NCI-H187 (cell line): Measurements from ENCODE around the gene HES1.
"Not testable (repeated sequence)": the region's sequence is repeated elsewhere in the genome, so short reads cannot be mapped to it uniquely, and the experiment has no call there.

Experiments used
- DNase-seq, 2 experiments: peaks; one replicate each; lab custom pipeline; 2025; lab: John Stamatoyannopoulos, UW

The HES1 gene

DNA sequence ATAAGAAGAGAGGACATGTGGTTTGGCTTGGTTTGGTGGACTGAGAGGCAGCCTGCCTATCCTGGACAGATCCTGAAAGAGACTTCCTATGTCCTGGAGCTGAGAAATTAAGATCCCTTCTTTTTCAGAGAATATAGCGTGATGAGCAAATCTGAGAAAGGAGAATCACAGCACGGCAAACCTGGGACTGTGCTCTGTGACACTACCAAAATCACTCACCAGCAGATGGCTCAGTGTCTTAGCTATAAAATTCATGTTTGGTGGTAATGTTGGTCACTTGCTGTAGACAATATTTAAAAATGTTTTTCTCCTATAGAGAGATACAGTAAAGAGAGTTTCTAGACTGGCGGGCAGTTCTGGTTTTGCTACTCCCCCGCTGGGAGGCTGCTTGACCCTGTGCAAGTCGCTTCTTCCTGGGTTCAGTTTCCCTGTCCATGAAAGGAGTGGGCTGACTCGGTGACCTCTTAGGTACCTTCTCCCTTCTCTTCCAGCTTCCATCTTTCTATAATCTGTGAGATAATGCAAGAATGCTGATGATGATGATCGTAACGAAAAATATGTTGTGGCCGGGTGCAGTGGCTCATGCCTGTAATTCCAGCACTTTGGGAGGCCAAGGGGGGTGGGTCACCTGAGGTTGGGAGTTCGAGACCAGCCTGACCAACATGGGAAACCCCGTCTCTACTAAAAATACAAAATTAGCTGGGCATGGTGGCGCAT is 7.6 kb upstream of the HES1 start:
- no peak for DNase-seq

DNA sequence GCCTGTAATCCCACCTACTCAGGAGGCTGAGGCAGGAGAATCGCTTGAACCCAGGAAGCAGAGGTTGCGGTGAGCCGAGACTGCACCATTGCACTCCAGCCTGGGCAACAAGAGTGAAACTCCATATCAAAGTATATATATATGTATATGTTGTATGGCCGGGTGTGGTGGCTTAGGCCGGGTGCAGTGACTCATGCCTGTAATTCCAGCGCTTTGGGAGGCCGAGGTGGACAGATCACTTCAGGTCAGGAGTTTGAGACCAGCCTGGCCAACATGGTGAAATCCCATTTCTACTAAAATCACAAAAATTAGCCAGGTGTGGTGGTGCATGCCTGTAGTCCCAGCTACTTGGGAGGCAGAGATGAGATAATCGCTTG is 7.0 kb upstream of the HES1 start:
- not testable (repeated sequence) for DNase-seq

- DNase-seq: no peak
These were observed 6.3 kb upstream of the HES1 start for GRCh38 chr3:194129581-194130133.

GRCh38 chr3:194130188-194130587 is 5.8 kb upstream of the HES1 start:
- DNase-seq: no peak

GRCh38 chr3:194130807-194131589 is 5.0 kb upstream of the HES1 start:
- DNase-seq: peak; percentile 18 to 53

GRCh38 chr3:194132465-194133286 is 3.3 kb upstream of the HES1 start:
- DNase-seq: no peak

DNA sequence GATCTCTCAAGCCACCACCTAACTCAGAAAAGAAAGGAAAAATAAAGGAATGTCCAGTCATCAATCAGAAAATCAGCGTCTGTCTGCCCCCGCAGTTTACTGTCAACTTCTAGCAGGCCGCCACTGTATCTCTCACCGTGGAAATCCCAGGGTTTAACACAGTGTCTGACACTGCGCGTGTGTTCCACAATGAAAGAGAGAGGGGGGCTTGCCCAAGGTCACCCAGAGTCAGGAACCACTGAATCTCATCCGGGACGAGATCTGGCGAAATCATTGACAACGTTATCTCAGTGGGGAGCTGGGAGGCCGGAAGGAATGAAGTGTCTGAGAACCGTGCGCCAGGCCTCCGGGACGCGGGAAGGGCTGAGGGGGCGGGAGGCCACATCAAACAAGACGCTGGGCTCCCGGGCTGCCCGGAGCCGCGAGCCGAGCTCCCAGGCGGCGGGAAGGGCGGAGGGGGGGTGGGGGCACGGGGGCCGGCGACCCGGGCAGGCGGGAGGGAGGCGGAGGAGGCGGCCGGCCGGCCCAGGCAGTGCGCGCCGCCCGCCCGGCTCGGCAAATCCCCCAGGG is 2.2 kb upstream of the HES1 start:
- no peak for DNase-seq

DNA sequence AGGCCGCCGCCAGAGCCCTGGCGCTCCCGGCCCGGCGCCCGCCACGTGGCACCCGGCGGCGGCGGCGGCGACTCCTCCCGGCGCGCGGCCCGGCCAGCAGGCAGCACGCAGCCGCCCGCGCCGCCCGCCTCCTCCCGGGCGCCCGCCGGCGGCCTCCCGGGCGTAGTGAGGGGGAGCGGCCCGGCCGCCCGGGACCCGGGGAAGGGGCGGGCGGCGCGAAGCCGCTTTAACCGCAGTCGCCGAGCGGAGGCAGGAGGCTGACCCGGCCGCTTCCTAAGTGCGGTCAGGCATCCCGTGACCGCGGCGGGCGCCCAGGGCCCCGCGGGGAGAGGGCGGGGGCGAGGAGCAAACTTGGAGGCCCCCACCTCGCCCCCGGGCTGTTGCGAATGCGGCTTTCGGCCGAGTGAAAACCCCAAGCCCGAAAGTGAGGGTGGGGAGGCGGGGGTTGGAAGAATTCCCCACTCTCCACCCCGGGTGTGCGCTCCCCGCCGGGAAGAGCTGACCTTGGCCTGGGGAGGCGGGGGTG is 1.7 kb upstream of the HES1 start:
- DNase-seq: no peak

DNA sequence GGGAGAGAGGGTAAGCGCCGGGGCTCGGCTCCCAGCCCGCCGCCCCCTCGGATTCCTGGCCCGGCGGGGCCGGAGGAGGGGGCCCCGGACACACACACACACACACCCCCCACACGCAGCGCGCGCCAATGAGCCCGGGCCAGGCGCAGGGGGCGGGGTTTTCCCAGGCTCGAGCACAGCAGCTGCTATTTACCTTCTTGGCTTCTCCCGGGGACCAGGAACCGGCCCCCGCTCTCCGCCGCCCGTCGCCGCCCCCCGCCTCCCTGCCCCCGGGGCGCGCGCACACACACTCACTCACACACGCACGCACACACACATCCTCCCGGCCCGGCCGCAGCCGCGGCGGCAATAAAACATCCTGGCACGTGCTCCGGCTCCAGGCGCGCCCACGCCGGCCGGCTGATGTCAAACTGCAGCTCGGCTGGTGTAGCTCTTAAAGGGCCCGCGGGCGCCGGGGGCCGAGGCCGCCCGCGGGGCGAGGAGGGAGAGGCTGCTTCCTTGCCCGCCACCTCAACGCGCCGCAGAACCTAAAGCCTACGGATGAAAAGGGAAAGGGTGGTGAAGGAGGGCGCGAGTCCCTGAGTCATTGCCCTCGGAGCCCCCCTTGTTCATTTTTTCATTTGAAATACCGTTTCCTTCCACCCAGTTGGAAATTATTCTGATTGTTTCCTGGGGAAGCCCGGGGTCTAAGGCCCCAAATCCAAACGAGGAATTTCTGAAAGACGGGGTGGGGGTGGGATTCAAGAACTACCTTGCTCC is 1.0 kb upstream of the HES1 start:
- peak; percentile 79 to 97 for DNase-seq

GRCh38 chr3:194135516-194135805 is 487 bp upstream of the HES1 start:
- DNase-seq: no peak

GRCh38 chr3:194136519-194137007 is 615 bp downstream of the HES1 start:
- DNase-seq: no peak

DNA sequence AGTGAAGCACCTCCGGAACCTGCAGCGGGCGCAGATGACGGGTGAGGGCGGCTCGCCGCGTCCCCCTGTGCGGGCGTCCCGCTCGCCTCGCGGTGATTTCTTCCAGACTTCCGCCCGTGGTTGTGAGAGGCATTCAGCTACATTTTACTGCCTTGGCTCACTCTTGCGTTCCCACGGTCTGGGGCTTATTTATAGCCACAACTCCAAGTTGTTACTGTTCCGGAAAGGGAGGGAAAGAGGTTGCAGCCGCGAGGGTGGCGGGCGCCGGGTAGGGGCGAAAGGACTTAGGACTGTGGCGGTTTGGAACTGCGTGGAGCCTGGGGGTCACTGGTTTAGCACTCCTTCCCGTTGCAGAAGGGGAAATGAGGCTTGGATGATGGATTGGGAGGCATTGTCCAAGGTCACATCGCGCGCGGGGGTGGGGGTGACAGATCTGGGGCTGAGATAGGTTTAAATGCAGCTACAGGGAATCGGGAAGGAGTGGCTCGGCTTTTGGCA is 1.1 kb downstream of the HES1 start:
- no peak for DNase-seq

DNA sequence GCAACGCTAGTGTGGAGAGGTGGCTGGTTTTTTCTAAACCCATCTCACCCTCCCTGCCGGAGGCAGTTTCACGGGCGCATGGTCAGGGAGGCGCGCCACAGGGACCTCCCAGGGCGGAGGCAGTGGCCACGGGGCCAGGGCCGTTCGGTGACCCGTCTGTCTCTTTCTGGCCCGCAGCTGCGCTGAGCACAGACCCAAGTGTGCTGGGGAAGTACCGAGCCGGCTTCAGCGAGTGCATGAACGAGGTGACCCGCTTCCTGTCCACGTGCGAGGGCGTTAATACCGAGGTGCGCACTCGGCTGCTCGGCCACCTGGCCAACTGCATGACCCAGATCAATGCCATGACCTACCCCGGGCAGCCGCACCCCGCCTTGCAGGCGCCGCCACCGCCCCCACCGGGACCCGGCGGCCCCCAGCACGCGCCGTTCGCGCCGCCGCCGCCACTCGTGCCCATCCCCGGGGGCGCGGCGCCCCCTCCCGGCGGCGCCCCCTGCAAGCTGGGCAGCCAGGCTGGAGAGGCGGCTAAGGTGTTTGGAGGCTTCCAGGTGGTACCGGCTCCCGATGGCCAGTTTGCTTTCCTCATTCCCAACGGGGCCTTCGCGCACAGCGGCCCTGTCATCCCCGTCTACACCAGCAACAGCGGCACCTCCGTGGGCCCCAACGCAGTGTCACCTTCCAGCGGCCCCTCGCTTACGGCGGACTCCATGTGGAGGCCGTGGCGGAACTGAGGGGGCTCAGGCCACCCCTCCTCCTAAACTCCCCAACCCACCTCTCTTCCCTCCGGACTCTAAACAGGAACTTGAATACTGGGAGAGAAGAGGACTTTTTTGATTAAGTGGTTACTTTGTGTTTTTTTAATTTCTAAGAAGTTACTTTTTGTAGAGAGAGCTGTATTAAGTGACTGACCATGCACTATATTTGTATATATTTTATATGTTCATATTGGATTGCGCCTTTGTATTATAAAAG is 1.8 kb downstream of the HES1 start:
- peak in 1 of 2 experiments; percentile 11 for DNase-seq

DNA sequence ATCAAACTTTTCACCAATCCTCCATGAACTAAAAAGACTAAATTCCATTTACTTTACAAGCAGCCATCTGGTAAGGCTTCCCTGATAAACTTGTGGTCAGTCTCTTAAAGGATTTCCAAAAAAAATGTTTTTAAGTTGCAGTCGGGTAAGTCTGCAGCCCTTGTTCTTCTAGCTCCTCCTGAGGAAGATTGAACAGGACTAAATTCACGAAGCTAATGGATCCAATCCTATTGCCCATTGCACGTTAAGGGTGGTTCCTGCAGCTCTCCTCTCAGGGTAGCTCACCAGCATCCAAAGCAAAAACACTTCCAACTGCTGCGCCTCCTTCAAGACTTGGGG is 2.8 kb downstream of the HES1 start:
- DNase-seq: no peak

DNA sequence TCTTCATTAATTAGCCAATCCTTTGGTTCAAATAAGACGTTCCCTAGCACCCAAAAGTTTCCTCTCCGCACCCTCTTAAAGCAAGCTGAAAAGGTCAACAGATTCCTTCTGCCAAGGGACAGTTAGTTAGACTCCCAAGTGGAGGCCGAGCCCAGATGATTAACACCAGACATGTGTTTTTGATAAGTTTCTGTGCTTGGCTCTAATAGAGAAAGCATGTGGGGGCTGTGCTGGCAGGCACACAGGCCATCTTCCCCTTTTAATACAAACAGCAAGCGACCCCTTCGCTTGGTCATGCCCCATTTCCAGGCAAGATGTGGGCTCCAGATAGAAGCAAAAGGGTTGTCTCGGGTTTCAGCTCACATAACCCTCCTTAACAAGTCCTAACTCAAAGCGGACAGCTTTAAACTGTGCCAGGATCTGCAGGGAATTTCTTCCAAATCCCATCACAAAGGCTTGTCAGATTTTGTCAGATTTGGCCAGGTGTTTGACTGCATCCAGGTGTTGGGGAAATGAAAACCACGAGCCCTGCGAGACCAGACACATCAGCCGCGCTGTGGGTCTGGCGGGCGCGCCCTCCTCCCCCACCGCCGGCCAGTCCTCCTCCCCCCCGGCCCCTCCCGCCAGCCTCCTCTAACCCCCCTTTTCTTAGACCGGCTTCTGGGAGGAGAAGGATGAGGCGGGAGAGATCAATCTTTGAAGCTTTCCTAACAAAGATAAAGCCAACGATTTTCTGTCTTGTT is 3.3 kb downstream of the HES1 start:
- no peak for DNase-seq

GRCh38 chr3:194139814-194140391 is 4.0 kb downstream of the HES1 start:
- DNase-seq: no peak

DNA sequence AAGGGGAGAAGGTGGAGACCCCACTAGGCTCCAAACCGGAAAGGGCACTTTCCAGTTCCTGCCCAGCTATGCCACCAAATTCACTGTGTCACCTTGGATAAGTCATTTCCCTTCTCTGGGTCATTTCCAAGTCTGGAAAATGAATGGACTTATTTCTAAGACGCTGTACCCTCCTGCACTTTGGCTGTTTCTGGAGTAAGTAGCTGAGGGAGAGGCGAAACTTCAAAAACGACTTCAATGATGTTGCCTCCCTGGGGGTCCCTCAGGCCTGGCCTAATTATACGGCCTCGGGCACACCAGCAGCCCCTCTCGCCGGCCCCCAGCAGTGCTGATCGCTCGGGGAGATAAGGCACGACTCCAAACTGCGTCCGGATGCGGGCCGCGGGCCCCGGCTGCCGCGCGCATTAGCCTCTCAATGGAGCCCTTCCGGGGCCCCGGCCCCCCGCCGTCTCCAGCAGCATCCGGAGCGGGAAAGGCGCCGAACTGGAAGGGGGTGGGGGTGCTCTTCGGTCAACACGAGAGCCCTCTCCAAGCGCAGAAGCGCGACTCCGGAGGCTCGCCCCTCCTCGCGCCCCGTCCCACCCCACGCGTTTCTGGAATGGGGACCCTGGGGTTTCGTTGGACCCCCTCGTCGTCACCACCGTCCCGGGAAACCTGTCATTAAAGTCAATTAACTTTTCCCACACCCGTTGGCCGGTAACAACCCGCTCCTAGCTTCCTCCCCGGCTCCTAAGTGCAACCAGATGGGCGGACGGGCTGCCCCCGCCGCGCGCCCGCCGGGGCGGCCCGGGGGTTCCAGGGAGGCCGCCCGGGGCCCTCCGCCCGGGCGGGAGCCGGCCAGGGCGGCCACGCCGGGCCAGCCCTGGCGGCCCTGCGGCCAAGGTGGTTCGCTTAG is 4.8 kb downstream of the HES1 start:
- no peak for DNase-seq
